HS-27A (cell line): ENCODE measurements around the gene TMEM123.

Source experiments
- DNase-seq: peaks from one replicate; pipeline ENCODE4 v3.0.0-alpha.2; 2012; ENCODE audit warnings: low read depth, missing footprints

TMEM123 gene

GRCh38 chr11:102471474-102471873 lies 18.9 kb upstream of the TMEM123 start:
- DNase-seq = no peak

GRCh38 chr11:102470251-102470650 lies 17.7 kb upstream of the TMEM123 start:
- no peak for DNase-seq

DNA sequence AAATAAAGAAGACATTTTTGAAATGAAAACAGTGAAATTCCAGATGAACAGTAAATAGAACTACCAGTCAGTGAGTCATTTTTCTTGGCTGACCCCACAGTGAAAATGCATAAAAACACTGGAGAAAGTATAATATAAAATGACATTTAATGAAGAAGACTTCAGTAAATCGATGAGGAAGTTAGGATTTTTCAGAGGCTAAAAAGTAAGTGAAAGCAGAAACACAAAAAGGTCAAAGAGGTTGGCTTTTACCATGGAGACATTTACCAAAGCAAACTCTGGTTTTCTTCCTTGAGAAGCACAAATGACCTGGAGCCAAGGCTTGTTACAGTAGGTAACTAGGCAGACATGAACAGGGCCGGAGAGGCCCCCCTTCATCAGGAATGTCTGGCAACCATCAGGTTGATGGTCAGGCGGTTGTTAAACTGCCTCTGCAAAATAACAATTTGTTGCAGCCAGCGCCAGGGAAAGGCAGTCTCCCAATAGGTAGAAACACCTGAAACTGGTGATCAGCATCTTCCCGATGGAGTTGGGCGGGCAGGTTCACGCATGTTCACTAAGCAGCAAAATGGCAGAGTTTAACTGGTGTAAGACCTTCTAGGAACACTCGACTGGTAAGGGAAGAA lies 16.7 kb upstream of the TMEM123 start:
- no peak for DNase-seq

DNA sequence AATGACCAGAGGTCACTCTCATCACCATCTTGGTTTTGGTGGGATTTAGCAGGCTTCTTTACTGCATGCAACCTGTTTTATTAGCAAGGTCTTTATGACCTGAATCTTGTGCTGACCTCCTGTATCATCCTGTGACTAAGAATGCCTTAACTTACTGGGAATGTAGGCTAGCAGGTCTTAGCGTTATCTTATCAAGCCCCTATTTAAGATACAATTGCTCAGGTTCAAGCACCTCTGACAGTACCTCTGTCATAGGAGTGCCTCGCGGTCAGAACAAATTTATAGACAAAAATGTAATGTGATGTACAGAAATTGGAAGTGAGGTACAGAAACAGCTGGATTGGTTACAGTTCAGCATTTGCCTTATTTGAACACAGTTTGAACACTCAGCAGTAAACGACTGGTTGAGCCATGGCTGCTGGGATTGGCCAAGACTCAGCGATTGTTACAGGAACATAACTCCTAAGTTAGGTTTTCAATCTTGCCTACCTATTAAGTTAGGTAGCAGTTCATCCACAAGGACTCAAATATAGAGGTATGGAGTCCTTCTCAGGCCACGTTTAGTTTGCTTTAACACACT lies 16.1 kb upstream of the TMEM123 start:
- DNase-seq = no peak

DNA sequence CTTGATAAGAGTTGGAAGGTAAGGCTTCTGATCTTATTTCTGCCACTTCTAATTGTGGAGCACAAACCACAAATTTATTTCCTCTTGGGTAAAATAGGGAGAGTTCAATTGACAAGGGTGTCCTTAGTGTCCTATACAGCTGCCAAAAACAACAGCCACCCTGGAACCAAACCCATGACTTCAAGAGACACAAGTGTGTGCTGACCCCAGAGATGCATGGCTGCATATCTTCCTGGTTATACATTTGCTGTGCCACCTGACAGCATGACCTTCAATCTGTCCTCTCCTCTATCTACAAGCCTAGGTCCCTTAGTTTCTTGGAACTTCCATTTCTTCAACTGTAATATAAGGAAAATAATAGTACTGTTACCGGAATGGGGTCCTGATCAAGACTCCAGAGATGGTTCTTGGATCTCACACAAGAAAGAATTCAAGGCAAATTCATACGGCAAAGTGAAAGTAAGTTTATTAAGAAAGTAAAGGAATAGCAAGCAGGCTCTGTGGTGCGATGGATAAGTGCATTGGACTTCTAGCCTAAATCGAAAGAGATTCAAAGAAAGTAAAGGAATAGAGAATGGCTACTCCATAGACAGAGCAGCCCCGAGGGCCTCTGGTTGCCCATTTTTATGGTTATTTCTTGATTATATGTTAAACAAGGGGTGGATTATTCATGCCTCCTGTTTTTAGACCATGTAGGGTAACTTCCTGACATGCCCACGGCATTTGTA lies 15.5 kb upstream of the TMEM123 start:
- DNase-seq = no peak

GRCh38 chr11:102467080-102467708 lies 14.6 kb upstream of the TMEM123 start:
- no peak for DNase-seq

DNA sequence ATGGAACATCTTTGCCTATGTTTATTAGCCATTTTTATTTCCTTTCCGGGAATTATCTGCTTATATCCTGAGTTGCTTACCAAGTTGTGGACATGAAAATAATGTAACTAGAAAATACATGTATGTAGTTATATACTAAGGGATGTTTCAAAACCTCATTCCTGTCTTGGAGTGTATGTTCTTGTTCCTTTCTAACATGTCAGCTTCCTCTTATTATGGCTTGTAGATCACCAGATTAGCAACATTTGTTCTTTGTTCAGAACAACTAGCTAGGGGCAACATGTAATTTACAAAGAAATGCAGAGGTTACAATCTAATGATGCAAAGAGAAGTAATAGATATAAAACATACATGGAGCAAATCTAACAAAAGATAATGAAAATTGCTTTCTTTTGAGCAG lies 13.1 kb upstream of the TMEM123 start:
- no peak for DNase-seq

DNA sequence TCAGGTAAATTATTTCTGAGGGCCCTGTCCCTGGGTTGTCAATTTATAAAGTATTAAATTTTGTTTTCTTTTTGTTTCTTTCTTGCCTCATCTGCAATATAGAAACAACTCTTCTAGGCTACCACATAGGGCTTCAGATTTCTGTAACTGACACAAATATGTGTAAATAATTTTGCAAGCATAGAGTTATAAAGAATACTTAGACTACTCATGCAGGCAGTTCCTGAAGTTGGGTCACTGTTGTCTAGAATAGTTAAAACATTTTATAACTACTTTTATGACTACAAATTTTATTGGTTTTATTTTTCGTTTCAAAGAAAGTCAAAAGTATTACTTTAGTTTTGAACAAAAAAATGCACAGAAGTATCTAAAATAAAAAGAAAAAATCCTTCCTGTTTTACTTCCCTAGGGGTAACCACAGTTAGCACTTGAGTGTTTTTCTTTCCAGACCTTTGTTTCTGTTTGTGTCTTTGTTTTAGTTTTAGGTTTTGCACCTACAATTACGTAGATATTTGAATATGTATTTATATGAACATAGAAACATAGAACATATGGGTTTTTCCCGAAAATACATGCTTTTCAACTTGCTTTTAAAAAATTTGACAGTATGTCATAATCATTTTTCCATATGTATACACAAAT lies 12.4 kb upstream of the TMEM123 start:
- DNase-seq = no peak

- DNase-seq = no peak
Observed at GRCh38 chr11:102464037-102464436, 11.5 kb upstream of the TMEM123 start.

DNA sequence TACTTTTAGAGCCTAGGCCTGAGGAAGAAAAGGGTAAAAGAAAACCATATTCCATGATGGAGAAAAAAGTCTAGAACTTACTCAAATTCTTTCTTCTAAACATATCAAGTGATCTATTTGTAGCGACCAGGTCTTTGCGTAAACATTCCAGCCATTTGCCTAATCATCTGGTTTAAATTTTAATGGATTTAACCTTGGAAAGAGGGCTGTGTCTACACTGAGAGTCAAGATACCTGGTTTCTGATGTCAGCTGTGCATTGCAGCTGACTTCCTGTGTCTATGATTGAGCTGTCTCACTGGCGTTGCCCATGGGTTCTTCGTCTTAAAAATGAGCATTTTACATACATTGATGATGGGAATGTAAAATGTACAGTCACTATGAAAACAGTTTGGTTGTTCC lies 10.0 kb upstream of the TMEM123 start:
- DNase-seq = no peak

- no peak for DNase-seq
Observed at GRCh38 chr11:102459393-102459792, 6.8 kb upstream of the TMEM123 start.

GRCh38 chr11:102458548-102458947 lies 6.0 kb upstream of the TMEM123 start:
- DNase-seq = no peak

GRCh38 chr11:102457865-102458264 lies 5.3 kb upstream of the TMEM123 start:
- no peak for DNase-seq

GRCh38 chr11:102457056-102457677 lies 4.6 kb upstream of the TMEM123 start:
- no peak for DNase-seq

DNA sequence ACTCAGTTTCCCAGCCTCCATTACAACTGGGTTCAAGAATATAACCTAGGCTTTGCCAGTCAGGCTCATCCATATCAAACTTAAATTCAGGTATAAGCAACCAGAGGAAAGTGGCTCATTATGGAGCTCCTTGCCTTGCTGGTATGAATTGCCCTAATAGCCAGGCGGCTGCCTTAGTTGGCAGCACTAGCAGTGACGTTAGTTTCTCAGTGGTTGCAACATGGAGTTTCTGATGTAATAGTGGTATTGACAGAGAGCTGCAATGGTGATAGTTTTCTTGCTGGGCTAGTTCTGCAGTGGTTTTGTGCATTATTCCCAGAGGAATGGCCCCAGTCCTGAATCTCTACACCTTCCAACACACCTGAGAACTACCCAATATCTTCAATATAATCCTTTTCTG lies 3.8 kb upstream of the TMEM123 start:
- no peak for DNase-seq

DNA sequence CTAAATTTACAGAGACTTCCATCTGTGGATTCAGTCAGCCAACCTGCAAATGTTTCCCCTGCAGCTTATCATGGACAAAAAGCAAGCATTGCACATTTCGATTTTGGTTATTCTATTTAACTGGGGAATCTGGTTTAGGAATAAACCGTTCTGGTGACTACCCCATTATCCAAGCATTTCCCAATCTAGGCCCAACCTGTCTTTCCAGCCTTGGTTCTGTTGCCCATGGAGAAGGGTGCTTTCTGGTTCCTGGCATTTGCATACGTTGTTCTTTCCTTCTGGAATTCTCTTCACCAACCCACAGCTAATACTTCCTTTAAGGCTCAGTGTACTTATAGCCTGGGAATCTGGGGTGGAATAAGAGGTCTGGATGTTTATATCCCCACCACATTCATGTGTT lies 1.4 kb upstream of the TMEM123 start:
- DNase-seq = no peak

DNA sequence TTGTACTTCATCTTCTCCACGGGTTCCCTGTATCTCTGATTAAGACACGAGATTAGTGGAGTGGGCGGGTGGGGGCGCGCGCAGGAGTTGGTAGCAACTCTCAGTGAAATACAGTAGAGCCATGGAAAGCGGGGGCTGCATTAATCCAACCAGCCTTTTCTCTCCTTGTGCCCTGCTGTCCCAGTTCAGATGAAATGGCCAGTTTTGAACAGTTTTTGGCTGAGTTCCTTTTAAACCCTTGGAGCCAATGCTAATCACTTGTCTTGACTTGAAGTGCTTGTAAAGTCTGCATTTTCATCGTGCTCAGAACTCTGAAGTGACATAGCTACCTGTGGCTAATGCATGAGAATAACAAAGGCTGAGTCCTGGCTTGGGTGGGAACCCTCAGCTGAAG lies 734 bp upstream of the TMEM123 start:
- no peak for DNase-seq

DNA sequence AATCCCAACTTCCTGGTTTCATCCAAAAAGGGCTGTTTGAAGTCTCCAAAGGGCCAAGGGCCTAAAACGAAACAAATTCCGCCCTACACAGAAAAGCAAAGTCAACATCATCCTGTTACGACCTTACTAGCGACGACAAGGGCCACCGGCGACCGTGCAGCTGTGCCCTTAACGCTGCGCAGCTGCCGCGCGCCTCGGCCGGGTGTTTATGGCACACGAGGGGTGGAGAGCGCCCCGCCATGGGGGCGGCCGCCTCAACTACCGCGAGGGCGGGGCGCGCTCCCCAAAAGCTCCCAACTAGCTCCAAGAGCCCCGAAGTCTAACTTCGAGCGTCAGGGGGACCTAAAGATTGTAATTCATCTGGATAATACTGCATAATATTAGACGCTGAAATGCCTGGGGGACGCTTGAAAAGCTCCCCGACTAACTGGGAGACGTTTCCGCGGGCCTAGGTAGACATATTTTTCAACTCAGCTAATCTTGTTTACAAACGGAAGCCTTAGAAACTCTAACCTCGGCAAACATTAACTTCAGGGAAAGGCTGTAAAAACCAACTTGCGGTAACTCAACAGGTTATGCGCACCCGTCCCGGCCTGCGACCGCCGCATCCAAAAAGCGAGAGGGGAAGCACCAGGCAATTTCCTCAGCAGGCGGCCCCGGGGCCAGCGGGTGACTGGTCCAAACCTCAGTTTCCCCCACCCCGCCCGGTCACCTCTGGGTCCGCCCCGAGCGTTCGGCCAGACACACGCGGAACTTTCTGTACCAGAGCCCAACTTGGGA lies 694 bp downstream of the TMEM123 start:
- DNase-seq = no peak

DNA sequence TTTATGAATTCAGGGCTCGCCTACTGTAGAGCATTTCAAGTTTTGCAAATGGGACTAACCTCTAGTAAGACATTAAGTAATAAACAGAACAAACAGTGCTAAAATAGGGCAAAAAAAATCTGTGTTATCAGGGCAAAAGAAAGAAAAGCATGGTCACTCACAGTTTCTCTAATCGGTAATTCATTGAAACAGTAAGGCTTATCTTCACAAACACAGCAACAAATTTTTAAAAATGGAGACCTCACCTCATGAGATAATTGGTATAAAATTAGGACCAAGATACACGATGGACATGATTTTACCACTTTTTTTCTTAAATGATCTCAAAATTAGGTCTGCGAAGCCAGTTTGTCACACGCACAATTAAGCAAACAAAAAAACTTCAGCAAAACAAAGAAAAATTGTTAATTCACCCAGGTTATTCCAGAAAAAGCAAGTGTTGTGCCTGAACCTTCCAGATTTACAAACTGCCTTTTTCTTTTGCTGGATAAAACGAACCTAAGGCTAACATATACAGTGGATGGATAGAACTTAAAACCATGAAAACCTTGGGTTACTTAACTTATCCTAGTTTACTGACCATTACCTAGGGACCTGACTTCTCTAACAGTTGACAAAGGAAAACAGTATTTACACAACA lies 1.4 kb downstream of the TMEM123 start:
- DNase-seq = no peak

DNA sequence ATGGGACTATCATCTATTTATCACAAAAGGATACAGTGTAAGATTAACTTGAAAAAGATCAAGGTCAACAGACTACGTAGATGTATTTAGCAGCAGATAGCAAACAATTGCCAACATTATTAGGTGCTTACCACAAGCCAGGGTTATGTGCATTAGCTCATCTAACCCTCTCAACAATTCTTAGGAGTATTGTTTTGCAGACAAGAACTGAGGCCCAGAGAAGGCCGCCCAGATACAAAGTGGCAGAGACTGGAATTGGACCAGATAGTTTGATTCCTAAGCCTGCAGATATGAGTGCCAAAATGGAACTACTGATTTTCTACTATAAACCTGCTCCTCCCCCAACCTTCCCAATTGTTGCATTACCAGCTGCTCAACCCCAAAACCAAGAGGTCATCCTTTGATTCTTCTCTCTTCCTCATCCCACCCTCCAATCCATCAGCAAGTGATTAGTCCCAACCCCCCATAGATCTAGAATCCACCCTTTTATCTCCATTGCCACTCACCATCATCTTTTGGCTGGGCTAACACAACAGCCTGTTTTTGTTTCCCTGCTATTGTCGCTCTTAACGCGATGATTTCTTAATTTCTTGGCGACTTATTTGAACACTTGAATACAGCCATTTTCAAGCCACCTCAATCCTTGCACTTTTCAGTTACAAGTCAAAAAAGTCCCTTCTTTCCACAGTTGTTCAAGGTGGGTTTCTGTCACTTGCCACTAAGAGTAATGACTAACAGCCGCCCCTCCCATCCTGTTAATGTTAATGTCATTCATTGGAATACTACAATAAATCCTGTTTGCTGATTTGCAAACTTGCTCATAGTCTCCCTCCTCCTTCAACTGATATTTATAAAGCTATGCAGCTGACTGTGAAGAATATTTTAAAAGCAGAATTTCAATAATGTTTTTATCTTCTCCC lies 2.7 kb downstream of the TMEM123 start:
- DNase-seq = no peak
